Activated CD8-positive, alpha-beta T cell treated with anti-CD3 and anti-CD28 coated beads, Interleukin-2, amount 10 ng/mL, durations not matched to agents 7 days and 5 days (primary cell): ENCODE measurements around the gene ELMO3. TPM values are rescaled to one million over a fixed set of nuclear protein-coding genes. Genes with fewer than 3 reads are reported as not detected.
A peak's percentile ranks its signal among the peaks of the same experiment; 100 is the strongest.

ENCODE experiments used
- ATAC-seq: fragments of 150-1000 bp; cut with Tn5 transposase; one replicate; pipeline ENCODE4 v1.10.0; 2021; ENCODE audit warnings: moderate library complexity
- CTCF ChIA-PET: fragments of 350-600 bp; sonication (Branson Sonifier 250); formaldehyde crosslinking; loops from one replicate; lab custom pipeline; 2021; ENCODE audit warnings: antibody characterized with exemption; lab: Charles Lee
- POLR2A ChIA-PET: fragments of 350-600 bp; sonication (Branson Sonifier 250); formaldehyde crosslinking; loops from one replicate; lab custom pipeline; 2021; ENCODE audit warnings: antibody characterized with exemption; lab: Charles Lee
- DNase-seq: peaks from one replicate; pipeline ENCODE4 v3.0.0-alpha.2; 2020
- H3K27ac Mint-ChIP-seq: one replicate; pipeline ENCODE4 v1.8.0; 2021; ENCODE audit warnings: mild to moderate bottlenecking, mixed read lengths
- H3K27me3 Mint-ChIP-seq: one replicate; pipeline ENCODE4 v1.8.0; 2021; ENCODE audit warnings: low read depth, mixed read lengths
- H3K36me3 Mint-ChIP-seq: one replicate; pipeline ENCODE4 v1.8.0; 2021; ENCODE audit warnings: low read depth, mixed read lengths
- H3K4me1 Mint-ChIP-seq: one replicate; pipeline ENCODE4 v1.8.0; 2021; ENCODE audit warnings: low read depth, mixed read lengths
- H3K4me3 Mint-ChIP-seq: one replicate; pipeline ENCODE4 v1.8.0; 2021; ENCODE audit warnings: mild to moderate bottlenecking, mixed read lengths
- H3K9me3 Mint-ChIP-seq: one replicate; pipeline ENCODE4 v1.8.0; 2022; ENCODE audit warnings: mixed read lengths; ENCODE audit not compliant: insufficient read depth
- total RNA-seq, 2 experiments: library from RNA; stranded (reverse); gene quantifications; one replicate each; pipeline ENCODE4 v1.2.3, GENCODE V29; 2021

ELMO3 gene
- total RNA-seq, 2 experiments from 2014 or later, result 7.2 to 8.0 TPM

GRCh38 chr16:67227567-67227921, 28.6 kb downstream of the ELMO3 start:
- Mint-ChIP-seq H3K9me3 (no peaks in the 10 kb centered on the region), H3K27ac (peak overlapping the region; percentile 94), H3K27me3 (no peaks in the 10 kb centered on the region), H3K36me3 (peaks cover 35% of the 10 kb centered on the region), H3K4me1 (peaks cover 47% of the 10 kb centered on the region), H3K4me3 (peak overlapping the region; percentile 93)
- ChIA-PET CTCF (interaction anchor here (1.0 to 5.9 kb wide), 9 partner anchors 9 to 274 kb away, joined by 3 to 64 read pairs (median 4); partner anchors contain the start of genes ELMO3, FHOD1 and SLC9A5), POLR2A (interaction anchor here (0.6 to 5.0 kb wide), 12 partner anchors 8 to 228 kb away, joined by 3 to 70 read pairs (median 5); partner anchors contain the start of genes E2F4, FHOD1 and SLC9A5)
- DNase-seq, result no peak
- ATAC-seq, result no peak

- H3K36me3 Mint-ChIP-seq, result peaks cover 39% of the 10 kb centered on the region
- peak overlapping the region; percentile 94 for H3K27ac Mint-ChIP-seq
- H3K4me3 Mint-ChIP-seq, result peak overlapping the region; percentile 93
- ATAC-seq (no peak), DNase-seq (no peak)
- no peaks in the 10 kb centered on the region for H3K27me3 Mint-ChIP-seq
- no peaks in the 10 kb centered on the region for H3K9me3 Mint-ChIP-seq
- ChIA-PET CTCF (interaction anchor here (1.8 to 5.9 kb wide), 2 partner anchors 13 to 18 kb away, joined by 4 to 64 read pairs; partner anchors contain the start of genes FHOD1 and SLC9A5), POLR2A (interaction anchor here (1.4 to 5.0 kb wide), 6 partner anchors 10 to 36 kb away, joined by 5 to 70 read pairs (median 9); partner anchors contain the start of genes E2F4, FHOD1 and SLC9A5)
- peaks cover 47% of the 10 kb centered on the region for H3K4me1 Mint-ChIP-seq
Observed at GRCh38 chr16:67228034-67228785, 29.3 kb downstream of the ELMO3 start.

GRCh38 chr16:67228905-67229304, 30.0 kb downstream of the ELMO3 start:
- H3K36me3 Mint-ChIP-seq, result peaks cover 44% of the 10 kb centered on the region

GRCh38 chr16:67229906-67230808, 31.2 kb downstream of the ELMO3 start:
- ChIA-PET POLR2A (interaction anchor here (0.7 to 1.3 kb wide), 2 partner anchors 10 to 428 kb away, joined by 3 to 5 read pairs; no protein-coding TSS in a partner anchor), CTCF (no interaction called here)
- H3K9me3 Mint-ChIP-seq, result no peaks in the 10 kb centered on the region
- no peak overlapping the region for H3K27ac Mint-ChIP-seq
- no peaks in the 10 kb centered on the region for H3K27me3 Mint-ChIP-seq
- DNase-seq (no peak), ATAC-seq (no peak)
- H3K36me3 Mint-ChIP-seq, result peaks cover 46% of the 10 kb centered on the region
- H3K4me1 Mint-ChIP-seq, result peaks cover 29% of the 10 kb centered on the region
- no peak overlapping the region for H3K4me3 Mint-ChIP-seq

More at GRCh38 chr16:67228905-67229304, 30.0 kb downstream of the ELMO3 start:
- H3K4me3 Mint-ChIP-seq, result peak overlapping the region; percentile 19
- ATAC-seq (no peak), DNase-seq (no peak)
- H3K4me1 Mint-ChIP-seq, result peaks cover 41% of the 10 kb centered on the region
- no peak overlapping the region for H3K27ac Mint-ChIP-seq
- CTCF ChIA-PET, result interaction anchor here (5.9 kb wide), 1 partner anchor 17 kb away, joined by 64 read pairs; the partner anchor contains the start of genes FHOD1 and SLC9A5
- no peaks in the 10 kb centered on the region for H3K27me3 Mint-ChIP-seq
- POLR2A ChIA-PET, result no interaction called here
- H3K9me3 Mint-ChIP-seq, result no peaks in the 10 kb centered on the region

GRCh38 chr16:67230809-67231660, 32.1 kb downstream of the ELMO3 start:
- no peak overlapping the region for H3K4me3 Mint-ChIP-seq
- ChIA-PET POLR2A (interaction anchor here (0.7 to 1.3 kb wide), 3 partner anchors 9 to 427 kb away, joined by 3 to 5 read pairs (median 3); no protein-coding TSS in a partner anchor), CTCF (no interaction called here)
- H3K36me3 Mint-ChIP-seq, result peaks cover 53% of the 10 kb centered on the region
- H3K9me3 Mint-ChIP-seq, result no peaks in the 10 kb centered on the region
- H3K4me1 Mint-ChIP-seq, result peaks cover 21% of the 10 kb centered on the region
- DNase-seq, result no peak
- no peak overlapping the region for H3K27ac Mint-ChIP-seq
- H3K27me3 Mint-ChIP-seq, result no peaks in the 10 kb centered on the region
- no peak for ATAC-seq

- DNase-seq, result no peak
- Mint-ChIP-seq H3K9me3 (no peaks in the 10 kb centered on the region), H3K4me3 (no peak overlapping the region), H3K4me1 (peaks cover 12% of the 10 kb centered on the region), H3K27ac (no peak overlapping the region), H3K36me3 (peaks cover 70% of the 10 kb centered on the region), H3K27me3 (no peaks in the 10 kb centered on the region)
- CTCF ChIA-PET, result interaction anchor here (0.9 kb wide), 1 partner anchor 14 kb away, joined by 3 read pairs; no protein-coding TSS in a partner anchor
- POLR2A ChIA-PET, result interaction anchor here (1.0 to 1.5 kb wide), 3 partner anchors 10 to 14 kb away, joined by 3 to 5 read pairs (median 4); no protein-coding TSS in a partner anchor
- ATAC-seq, result no peak
Observed at GRCh38 chr16:67233596-67233995, 34.7 kb downstream of the ELMO3 start.

- Mint-ChIP-seq H3K27me3 (no peaks in the 10 kb centered on the region), H3K36me3 (peaks cover 69% of the 10 kb centered on the region), H3K27ac (no peak overlapping the region), H3K4me3 (no peak overlapping the region), H3K4me1 (peaks cover 13% of the 10 kb centered on the region), H3K9me3 (no peaks in the 10 kb centered on the region)
- no peak for ATAC-seq
- CTCF ChIA-PET, result no interaction called here
- no peak for DNase-seq
- POLR2A ChIA-PET, result interaction anchor here (1.0 to 1.4 kb wide), 2 partner anchors 10 to 14 kb away, joined by 3 to 4 read pairs; no protein-coding TSS in a partner anchor
Observed at GRCh38 chr16:67234180-67234597, 35.3 kb downstream of the ELMO3 start.

GRCh38 chr16:67235816-67236562, 37.1 kb downstream of the ELMO3 start:
- H3K27me3 Mint-ChIP-seq, result no peaks in the 10 kb centered on the region
- ATAC-seq (no peak), DNase-seq (no peak)
- CTCF ChIA-PET, result interaction anchor here (1.6 to 2.5 kb wide), 2 partner anchors 8 to 9 kb away, joined by 5 to 6 read pairs; partner anchors contain the start of gene TMEM208
- peaks cover 13% of the 10 kb centered on the region for H3K4me1 Mint-ChIP-seq
- H3K9me3 Mint-ChIP-seq, result no peaks in the 10 kb centered on the region
- peaks cover 53% of the 10 kb centered on the region for H3K36me3 Mint-ChIP-seq
- POLR2A ChIA-PET, result interaction anchor here (0.7 to 4.1 kb wide), 3 partner anchors 9 to 27 kb away, joined by 3 to 27 read pairs (median 5); partner anchors contain the start of gene TMEM208
- H3K27ac Mint-ChIP-seq, result peak overlapping the region; percentile 79
- H3K4me3 Mint-ChIP-seq, result peak overlapping the region; percentile 2

GRCh38 chr16:67236563-67237395, 37.8 kb downstream of the ELMO3 start:
- POLR2A ChIA-PET, result interaction anchor here (0.7 to 4.1 kb wide), 3 partner anchors 9 to 28 kb away, joined by 3 to 27 read pairs (median 3); partner anchors contain the start of gene TMEM208
- ATAC-seq (peak; percentile 85), DNase-seq (peak; percentile 80)
- peaks cover 19% of the 10 kb centered on the region for H3K4me1 Mint-ChIP-seq
- peak overlapping the region; percentile 2 for H3K4me3 Mint-ChIP-seq
- CTCF ChIA-PET, result interaction anchor here (1.6 to 2.5 kb wide), 2 partner anchors 8 to 10 kb away, joined by 5 to 6 read pairs; partner anchors contain the start of gene TMEM208
- no peaks in the 10 kb centered on the region for H3K9me3 Mint-ChIP-seq
- no peaks in the 10 kb centered on the region for H3K27me3 Mint-ChIP-seq
- H3K27ac Mint-ChIP-seq, result peak overlapping the region; percentile 79
- H3K36me3 Mint-ChIP-seq, result peaks cover 54% of the 10 kb centered on the region
